ENCODE measurements around the gene FUT3.

FUT3 gene

GRCh38 chr19:5803441-5803751, 47.9 kb downstream of the FUT3 start:
- no peak for DNase-seq (ENCODE audit: low read depth in 2 of 2)

- no peak for DNase-seq (ENCODE audit: low read depth in 2 of 2)
Observed at GRCh38 chr19:5801796-5802619, 49.2 kb downstream of the FUT3 start.

- DNase-seq (ENCODE audit: low read depth in 2 of 2): no peak
Observed at GRCh38 chr19:5800361-5801270, 50.6 kb downstream of the FUT3 start.

GRCh38 chr19:5799247-5800241, 51.7 kb downstream of the FUT3 start:
- no peak for DNase-seq (ENCODE audit: low read depth in 2 of 2)

- DNase-seq (ENCODE audit: low read depth in 2 of 2): no peak
Observed at GRCh38 chr19:5798244-5798643, 53.0 kb downstream of the FUT3 start.

- DNase-seq (ENCODE audit: low read depth in 2 of 2): no peak
Observed at GRCh38 chr19:5795382-5795919, 55.8 kb downstream of the FUT3 start.

GRCh38 chr19:5793188-5793587, 58.1 kb downstream of the FUT3 start:
- no peak for DNase-seq (ENCODE audit: low read depth in 2 of 2)
